ENCODE measurements around the gene PPP5C.

GRCh38 chr19:46412650-46413261 lies 65.9 kb downstream of the PPP5C start:
- TF ChIP-seq CTCF (IDR thresholded peaks at IDR 0.05; ENCODE audit: low read depth, low read length) (no peak), MAX (IDR thresholded peaks at IDR 0.05; ENCODE audit: low read depth, low read length) (no peak), POLR2A (IDR thresholded peaks at IDR 0.05; ENCODE audit: extremely low read depth, insufficient read length) (no peak), MYC (IDR thresholded peaks at IDR 0.05; ENCODE audit: low read depth, low read length) (no peak)
